Smooth muscle cell (in vitro differentiated cells): Measurements from ENCODE around the gene NUBP2. TPM values are rescaled to one million over a fixed set of nuclear protein-coding genes. Genes with fewer than 3 reads are reported as not detected.

ENCODE experiments used
- DNase-seq: peaks from one replicate; lab custom pipeline; 2025; ENCODE audit not compliant: unreplicated experiment; lab: John Stamatoyannopoulos, UW
- H2AFZ ChIP-seq: fragments of 200-600 bp; sonication (generic); 2 replicates; pipeline ENCODE4 v1.6.0; 2016; ENCODE audit warnings: antibody characterized with exemption, low read depth, mild to moderate bottlenecking
- H3F3A ChIP-seq: fragments of 200-600 bp; sonication (generic); 2 replicates; pipeline ENCODE4 v1.6.0; 2017; ENCODE audit warnings: antibody characterized with exemption, low read depth
- H3K27ac ChIP-seq: fragments of 200-600 bp; sonication (generic); 2 replicates; pipeline ENCODE4 v1.5.1; 2016; ENCODE audit warnings: low read depth, mild to moderate bottlenecking
- H3K27me3 ChIP-seq: fragments of 200-600 bp; sonication (generic); 2 replicates; pipeline ENCODE4 v1.6.1; 2016; ENCODE audit warnings: low read depth, mild to moderate bottlenecking
- H3K36me3 ChIP-seq: fragments of 200-600 bp; sonication (generic); 2 replicates; pipeline ENCODE4 v1.5.1; 2016; ENCODE audit warnings: low read depth
- H3K4me1 ChIP-seq: fragments of 200-600 bp; sonication (generic); 2 replicates; pipeline ENCODE4 v1.5.1; 2016; ENCODE audit warnings: low read depth
- H3K4me2 ChIP-seq: fragments of 200-600 bp; sonication (generic); 2 replicates; pipeline ENCODE4 v1.6.0; 2016; ENCODE audit warnings: mild to moderate bottlenecking
- H3K4me3 ChIP-seq: fragments of 200-600 bp; sonication (generic); 2 replicates; pipeline ENCODE4 v1.5.1; 2016; ENCODE audit warnings: mild to moderate bottlenecking
- H3K79me2 ChIP-seq: fragments of 200-600 bp; sonication (generic); 2 replicates; pipeline ENCODE4 v1.6.0; 2016; ENCODE audit warnings: low read depth, mild to moderate bottlenecking
- H3K9ac ChIP-seq: fragments of 200-600 bp; sonication (generic); 2 replicates; pipeline ENCODE4 v1.6.0; 2016; ENCODE audit warnings: low read depth
- H3K9me3 ChIP-seq: fragments of 200-600 bp; sonication (generic); replicated peaks from 2 replicates; pipeline ENCODE4 v1.5.1; 2016; ENCODE audit warnings: low read depth
- H4K20me1 ChIP-seq: fragments of 200-600 bp; sonication (generic); 2 replicates; pipeline ENCODE4 v1.6.0; 2016; ENCODE audit warnings: low read depth
- CTCF ChIP-seq: fragments of 200-600 bp; sonication (generic); IDR thresholded peaks from 2 replicates; pipeline ENCODE4 v1.5.1; 2017; ENCODE audit warnings: borderline replicate concordance, mild to moderate bottlenecking, antibody characterized with exemption; ENCODE audit not compliant: insufficient read depth, poor library complexity, severe bottlenecking
- whole genome bisulfite sequencing: methylation state at CpG from one replicate; pipeline ENCODE4 v1.1.7; 2016; ENCODE audit warnings: low lambda C conversion rate; 5-methylcytosine and 5-hydroxymethylcytosine counted together
- polyA plus RNA-seq: library from polyadenylated mRNA; unstranded; fragments of >200 nt; fragmentation: Nextera tagmentation; extraction: Ambion mirVana; gene quantifications from 2 replicates; pipeline ENCODE4 v1.2.1, GENCODE V29; 2016
- total RNA-seq: library from RNA; depleted of rRNA; stranded (reverse); fragments of >200 nt; gene quantifications from 2 replicates; pipeline ENCODE4 v1.2.3, GENCODE V29; 2014

Gene NUBP2
- total and polyA plus RNA-seq, 2 experiments from 2014 or later = 48.0 to 80.8 TPM

- no peak overlapping the region for H3K4me3 ChIP-seq
- no peak overlapping the region for H2AFZ ChIP-seq
- no peaks in the 10 kb centered on the region for H3K27me3 ChIP-seq
- H3K4me2 ChIP-seq = no peak overlapping the region
- H3K36me3 ChIP-seq = no peaks in the 10 kb centered on the region
- no peak overlapping the region for H3K9ac ChIP-seq
- 98% methylated on average over 15 of the region's 15 CpGs for WGBS
- H3K4me1 ChIP-seq = no peaks in the 10 kb centered on the region
- TF ChIP-seq CTCF = no peak
- no peak for DNase-seq
- no peaks in the 10 kb centered on the region for H3K79me2 ChIP-seq
- H3F3A ChIP-seq = no peaks in the 10 kb centered on the region
- H4K20me1 ChIP-seq = no peaks in the 10 kb centered on the region
- no peaks in the 10 kb centered on the region for H3K9me3 ChIP-seq
- H3K27ac ChIP-seq = no peak overlapping the region
Observed at GRCh38 chr16:1760911-1761310, 21.8 kb upstream of the NUBP2 start.

GRCh38 chr16:1761751-1762150 is 21.0 kb upstream of the NUBP2 start:
- Histone ChIP-seq H3K4me2 (no peak overlapping the region), H4K20me1 (no peaks in the 10 kb centered on the region), H3F3A (no peaks in the 10 kb centered on the region), H3K36me3 (no peaks in the 10 kb centered on the region), H3K9me3 (no peaks in the 10 kb centered on the region), H3K4me3 (no peak overlapping the region), H2AFZ (no peak overlapping the region), H3K4me1 (no peaks in the 10 kb centered on the region), H3K9ac (no peak overlapping the region), H3K79me2 (no peaks in the 10 kb centered on the region), H3K27ac (no peak overlapping the region), H3K27me3 (no peaks in the 10 kb centered on the region)
- WGBS = 97% methylated on average over 11 of the region's 15 CpGs
- DNase-seq = no peak
- TF ChIP-seq CTCF = no peak

GRCh38 chr16:1762196-1762878 is 20.4 kb upstream of the NUBP2 start:
- H3F3A ChIP-seq = no peaks in the 10 kb centered on the region
- no peak overlapping the region for H3K4me2 ChIP-seq
- no peaks in the 10 kb centered on the region for H3K27me3 ChIP-seq
- whole genome bisulfite sequencing = 96% methylated on average over 30 of the region's 30 CpGs
- no peak overlapping the region for H3K9ac ChIP-seq
- no peaks in the 10 kb centered on the region for H4K20me1 ChIP-seq
- no peaks in the 10 kb centered on the region for H3K4me1 ChIP-seq
- no peak for TF ChIP-seq CTCF
- no peaks in the 10 kb centered on the region for H3K79me2 ChIP-seq
- no peaks in the 10 kb centered on the region for H3K9me3 ChIP-seq
- H3K36me3 ChIP-seq = no peaks in the 10 kb centered on the region
- no peak overlapping the region for H3K27ac ChIP-seq
- DNase-seq = no peak
- H3K4me3 ChIP-seq = no peak overlapping the region
- no peak overlapping the region for H2AFZ ChIP-seq
